Stimulated activated CD4-positive, alpha-beta T cell treated with anti-CD3 and anti-CD28 coated beads, Interleukin-2, amount 100 ng/mL, for 4 hours (primary cell): ENCODE data around the gene EXO5.
"Not testable (repeated sequence)": the region's sequence is repeated elsewhere in the genome, so short reads cannot be mapped to it uniquely, and the experiment has no call there.

ENCODE experiments used
- DNase-seq: peaks from one replicate; pipeline ENCODE4 v3.0.0-alpha.2; 2020; ENCODE audit warnings: low read depth

Gene EXO5

DNA sequence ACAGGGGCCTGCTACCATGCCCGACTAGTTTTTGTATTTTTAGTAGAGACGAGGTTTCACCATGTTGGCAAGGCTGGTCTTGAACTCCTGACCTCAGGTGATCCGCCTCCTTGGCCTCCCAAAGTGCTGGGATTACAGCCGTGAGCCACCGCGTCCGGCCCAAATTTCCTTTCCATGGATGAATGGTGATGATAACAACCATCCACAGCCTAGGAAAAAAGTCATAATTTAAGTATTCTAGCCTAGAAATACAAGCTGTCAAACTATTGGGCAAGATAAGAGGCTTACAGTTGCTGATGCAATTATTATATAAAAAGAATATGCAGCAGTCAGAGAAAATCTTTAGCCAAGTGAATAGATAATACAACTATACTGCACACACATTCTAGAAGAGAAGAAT, 46.2 kb downstream of the EXO5 start:
- DNase-seq: not testable (repeated sequence)

DNA sequence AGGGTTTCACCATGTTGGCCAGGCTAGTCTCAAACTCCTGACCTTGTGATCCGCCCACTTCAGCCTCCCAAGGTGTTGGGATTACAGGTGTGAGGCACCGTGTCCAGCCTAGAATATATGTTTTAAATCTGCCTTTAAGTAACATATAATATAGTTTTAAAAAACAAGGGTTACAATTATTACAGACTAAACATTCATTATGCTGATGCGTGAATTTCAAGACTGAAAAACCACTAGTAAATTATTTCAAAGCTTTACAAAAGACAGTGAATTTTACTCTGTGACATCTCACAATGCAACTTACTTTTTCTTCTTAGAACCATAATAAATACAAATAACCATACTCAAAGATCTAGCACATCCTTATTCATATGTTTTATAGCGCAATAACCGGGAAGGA, 47.6 kb downstream of the EXO5 start:
- DNase-seq: no peak

DNA sequence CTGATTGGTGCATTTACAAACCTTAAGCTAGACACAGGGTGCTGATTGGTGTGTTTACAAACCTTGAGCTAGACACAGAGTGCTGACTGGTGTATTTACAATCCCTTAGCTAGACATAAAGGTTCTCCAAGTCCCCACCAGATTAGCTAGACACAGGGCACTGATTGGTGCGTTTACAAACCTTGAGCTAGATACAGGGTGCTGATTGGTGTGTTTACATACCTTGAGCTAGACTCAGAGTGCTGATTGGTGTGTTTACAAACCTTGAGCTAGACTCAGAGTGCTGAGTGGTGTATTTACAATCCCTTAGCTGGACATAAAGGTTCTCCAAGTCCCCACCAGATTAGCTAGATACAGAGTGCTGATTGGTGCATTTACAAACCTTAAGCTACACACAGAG, 49.7 kb downstream of the EXO5 start:
- not testable (repeated sequence) for DNase-seq

DNA sequence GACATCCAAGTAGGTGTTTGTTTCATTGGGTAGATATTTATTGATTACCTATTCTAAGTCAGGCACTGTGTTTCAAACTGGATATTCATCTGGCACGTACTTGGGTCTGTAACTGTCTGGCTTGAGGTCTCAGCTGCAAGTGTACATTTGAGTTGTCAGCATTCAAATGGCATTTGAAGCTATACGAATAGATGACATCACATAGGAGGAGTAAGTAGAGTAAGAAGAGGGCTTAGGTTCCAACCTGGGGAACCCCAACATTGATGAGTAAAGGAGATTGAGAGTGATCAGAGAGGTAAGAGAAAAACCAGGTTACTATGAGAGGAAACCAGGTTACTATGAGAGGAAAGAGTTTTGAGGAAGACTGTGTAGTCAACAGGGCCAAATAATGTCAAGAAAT, 53.6 kb downstream of the EXO5 start:
- no peak for DNase-seq

DNA sequence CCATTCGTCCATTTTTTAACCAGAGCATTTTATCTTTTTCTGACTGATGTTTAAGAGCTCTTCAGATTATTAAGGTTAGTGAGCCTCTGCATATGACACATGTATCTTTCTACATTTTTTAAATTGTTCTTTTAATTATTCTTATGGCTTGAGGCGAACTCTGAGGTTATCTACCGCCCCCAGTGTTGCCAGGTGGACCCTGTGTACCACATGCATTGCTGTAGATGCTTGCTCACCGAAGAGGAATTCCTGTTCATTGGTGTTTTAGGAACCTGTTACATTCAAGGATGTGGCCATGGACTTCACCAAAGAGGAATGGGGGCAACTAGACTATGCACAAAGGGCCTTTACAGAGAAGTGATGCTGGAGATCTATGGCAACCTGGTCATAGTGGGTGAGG, 54.7 kb downstream of the EXO5 start:
- no peak for DNase-seq

DNA sequence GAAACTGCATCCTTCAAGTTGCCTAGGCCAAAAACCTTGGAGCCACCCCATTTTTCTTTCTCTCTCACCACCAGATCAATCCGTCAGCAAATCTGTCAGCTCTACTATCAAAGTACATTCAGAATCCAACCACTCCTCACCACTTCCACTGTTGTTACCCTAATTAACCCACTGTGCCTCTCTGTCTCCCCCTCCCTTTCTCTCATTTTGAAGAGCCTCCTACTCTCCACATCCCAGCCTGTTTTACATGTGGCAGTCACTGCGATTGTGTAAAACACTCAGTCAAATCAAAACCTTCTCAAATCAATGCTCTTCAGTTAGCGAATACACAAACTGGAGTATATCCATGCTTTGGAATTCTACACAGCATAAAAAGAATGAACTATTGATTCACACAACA, 55.9 kb downstream of the EXO5 start:
- DNase-seq: no peak

DNA sequence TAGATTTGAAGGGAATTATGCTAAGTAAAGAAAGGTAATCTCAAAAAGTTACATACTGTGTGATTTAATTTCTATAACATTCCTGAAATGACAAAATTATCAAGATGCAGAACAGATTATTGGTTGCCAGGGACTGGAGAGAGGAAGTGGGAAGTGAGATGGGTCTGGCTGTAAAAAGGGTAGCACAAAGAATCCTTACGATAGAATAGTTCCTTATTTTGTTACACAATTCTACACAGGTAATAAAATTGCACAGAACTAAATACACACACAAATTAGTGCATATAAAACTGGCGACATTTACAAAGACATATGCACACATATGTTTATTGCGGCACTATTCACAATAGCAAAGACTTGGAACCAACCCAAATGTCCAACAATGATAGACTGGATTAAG, 56.3 kb downstream of the EXO5 start:
- DNase-seq: no peak
